Measurements from ENCODE around the gene CNST.
"Not testable (repeated sequence)": the region's sequence is repeated elsewhere in the genome, so short reads cannot be mapped to it uniquely, and the experiment has no call there.

Gene CNST

DNA sequence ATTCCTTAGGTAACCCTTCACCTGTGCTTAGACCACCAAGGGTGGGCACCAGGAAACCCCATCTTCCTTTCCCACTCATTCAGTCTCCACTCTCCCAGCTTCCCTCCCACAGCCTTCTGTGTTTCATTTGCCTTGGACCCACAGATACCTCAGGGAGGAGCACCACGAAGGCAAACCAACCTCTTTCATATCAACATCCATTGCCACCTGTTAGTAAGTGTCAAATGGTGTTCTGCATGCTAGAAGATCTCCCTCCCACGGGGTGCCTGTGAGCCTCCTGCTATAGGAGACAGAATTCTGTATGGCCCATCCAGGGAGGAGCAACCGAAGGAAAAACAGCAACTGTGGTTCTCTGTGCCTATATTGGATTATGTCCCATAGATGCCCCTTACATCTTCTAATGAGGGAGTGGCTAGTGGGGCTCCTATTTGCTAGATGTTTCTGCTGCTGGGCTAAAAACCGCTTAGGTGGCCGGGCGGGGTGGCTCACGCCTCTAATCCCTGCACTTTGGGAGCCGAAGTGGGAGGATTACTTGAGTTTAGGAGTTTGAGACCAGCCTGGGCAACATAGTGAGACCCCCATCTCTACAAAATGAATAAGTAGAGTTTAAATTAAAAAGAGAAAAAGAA is 132.3 kb downstream of the CNST start:
- H4K20me1 ChIP-seq: no peaks in the 10 kb centered on the region
- no peaks in the 10 kb centered on the region for H3K27me3 ChIP-seq
- H3K4me2 ChIP-seq: peak overlapping the region; percentile 66 to 86 (median 78)
- H3K27ac ChIP-seq: peak overlapping the region; percentile 33 to 89 (median 80); a peak in 21 of 22 replicates
- peak overlapping the region; percentile 66 to 80 (median 74) for H3K9ac ChIP-seq
- no peak for TF ChIP-seq Cebpa-rat (IDR thresholded peaks at IDR 0.05)
- peaks cover 17 to 55% (median 44%) of the 10 kb centered on the region in 11 experiments for H3K9me3 ChIP-seq (replicated peaks in 1 of 11)
- peaks cover 16 to 61% (median 47%) of the 10 kb centered on the region in 10 experiments for H3K4me1 ChIP-seq
- peak overlapping the region; percentile 30 to 50 (median 46); a peak in 16 of 20 replicates for H3K4me3 ChIP-seq
- H3K36me3 ChIP-seq: no peaks in the 10 kb centered on the region; a peak in 2 of 22 replicates

DNA sequence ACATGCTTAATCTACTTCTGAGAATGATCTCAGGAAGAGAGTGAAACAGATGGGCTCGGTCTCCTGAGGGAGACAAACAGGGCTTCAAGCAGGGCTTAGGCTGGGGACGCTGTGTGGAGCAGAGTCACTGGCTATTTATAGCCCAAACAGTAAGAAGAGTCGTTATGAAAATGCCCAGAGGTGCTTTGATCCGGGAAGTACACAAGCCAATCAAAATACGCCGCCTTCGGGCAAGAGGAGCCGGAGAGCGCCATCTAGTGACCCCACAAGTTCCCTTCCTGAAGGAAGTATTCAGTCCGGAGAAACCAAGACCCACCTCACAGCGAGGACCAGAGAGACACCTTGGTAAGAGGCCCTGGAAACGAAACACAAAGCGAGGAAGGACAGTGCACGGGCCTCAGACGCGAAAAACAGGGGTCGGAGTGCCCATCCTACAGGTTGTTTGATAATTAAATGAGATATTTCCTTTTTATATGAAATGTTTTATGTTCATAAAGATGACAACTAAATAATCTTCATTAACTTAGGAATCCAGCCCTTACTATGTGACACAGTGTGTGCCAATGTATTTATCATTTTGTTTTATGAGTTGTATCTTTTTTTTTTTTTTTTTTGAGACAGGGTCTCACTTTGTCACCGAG is 133.0 kb downstream of the CNST start:
- Histone ChIP-seq H4K20me1 (no peaks in the 10 kb centered on the region), H3K9ac (peak overlapping the region; percentile 66 to 80 (median 74)), H3K4me1 (peaks cover 23 to 67% (median 53%) of the 10 kb centered on the region in 10 experiments), H3K27me3 (no peaks in the 10 kb centered on the region), H3K4me3 (peak overlapping the region; percentile 30 to 50 (median 46); a peak in 17 of 20 replicates), H3K4me2 (peak overlapping the region; percentile 66 to 86 (median 78)), H3K9me3 (replicated peaks in 1 of 11) (peaks cover 11 to 49% (median 38%) of the 10 kb centered on the region in 11 experiments), H3K27ac (peak overlapping the region; percentile 33 to 89 (median 80); a peak in 21 of 22 replicates), H3K36me3 (no peaks in the 10 kb centered on the region; a peak in 2 of 22 replicates)
- no peak for TF ChIP-seq Cebpa-rat (IDR thresholded peaks at IDR 0.05)

DNA sequence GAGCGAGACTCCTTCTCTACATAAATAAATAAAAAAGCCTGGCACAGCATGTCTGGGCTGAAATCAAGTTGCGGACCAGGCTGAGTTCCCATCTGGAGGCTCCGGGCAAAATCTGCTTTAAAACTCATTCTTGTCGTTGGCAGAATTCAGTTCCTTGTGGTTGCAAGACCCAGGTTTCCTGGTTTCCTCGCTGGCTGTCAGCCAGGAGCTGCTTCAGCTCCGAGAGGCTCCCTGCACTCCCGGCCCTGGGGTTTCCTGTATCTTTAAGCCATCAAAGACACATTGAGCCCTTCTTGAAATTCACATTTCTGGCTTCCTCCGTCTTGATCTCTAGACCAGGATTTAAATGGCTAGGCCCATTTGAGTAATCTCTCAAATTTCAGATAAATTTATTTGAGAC is 137.3 kb downstream of the CNST start:
- Histone ChIP-seq H3K9me3 (replicated peaks in 1 of 11) (peaks cover 0 to 38% (median 27%) of the 10 kb centered on the region in 11 experiments; a peak in 18 of 22 replicates), H3K4me1 (peaks cover 38 to 77% (median 65%) of the 10 kb centered on the region in 10 experiments), H3K9ac (peak overlapping the region in 10 of 11 experiments; percentile 6 to 68 (median 58); a peak in 20 of 22 replicates), H3K4me3 (peak overlapping the region in 4 of 10 experiments; percentile 23 to 43 (median 40); a peak in 9 of 20 replicates), H3K4me2 (peak overlapping the region; percentile 49 to 84 (median 75)), H3K27ac (peak overlapping the region in 9 of 11 experiments; percentile 47 to 80 (median 69); a peak in 17 of 22 replicates), H3K36me3 (no peaks in the 10 kb centered on the region), H4K20me1 (no peaks in the 10 kb centered on the region), H3K27me3 (no peaks in the 10 kb centered on the region)
- no peak for TF ChIP-seq Cebpa-rat (IDR thresholded peaks at IDR 0.05)

DNA sequence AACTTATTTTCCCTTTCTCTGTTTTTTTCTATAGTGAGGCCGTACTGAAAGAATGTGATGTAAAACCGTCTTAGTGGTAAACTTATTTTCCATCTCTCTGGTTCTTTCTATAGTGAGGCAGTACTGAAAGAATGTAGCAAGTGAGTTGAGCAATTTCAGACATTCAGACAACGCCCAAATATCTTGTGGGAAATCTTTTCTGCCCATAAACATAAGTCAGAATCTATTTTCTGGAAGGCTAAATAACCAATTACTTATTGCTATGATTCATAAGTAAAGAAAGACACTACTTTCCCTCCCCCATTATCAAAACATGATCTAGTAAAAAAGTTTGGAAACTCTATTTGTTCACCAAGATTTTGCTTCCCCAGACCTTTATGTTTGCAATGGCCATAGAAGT is 139.1 kb downstream of the CNST start:
- Histone ChIP-seq H3K4me3 (no peak overlapping the region), H3K27me3 (no peaks in the 10 kb centered on the region), H4K20me1 (no peaks in the 10 kb centered on the region), H3K9ac (peak overlapping the region in 1 of 11 experiments; percentile 34; a peak in 1 of 22 replicates), H3K4me2 (peak overlapping the region in 6 of 11 experiments; percentile 13 to 75 (median 36); a peak in 8 of 22 replicates), H3K4me1 (peaks cover 49 to 77% (median 68%) of the 10 kb centered on the region in 10 experiments), H3K36me3 (peaks cover 0 to 5% (median 0%) of the 10 kb centered on the region in 11 experiments; a peak in 1 of 22 replicates), H3K9me3 (replicated peaks in 1 of 11) (peaks cover 3 to 48% (median 35%) of the 10 kb centered on the region in 11 experiments; a peak in 21 of 22 replicates), H3K27ac (peak overlapping the region in 8 of 11 experiments; percentile 22 to 82 (median 69); a peak in 13 of 22 replicates)
- 0 out of 22 replicates have a peak, but pooled peaks of 1 of the 11 experiments have one; percentile 46 for TF ChIP-seq Cebpa-rat (IDR thresholded peaks at IDR 0.05)

- no peak for TF ChIP-seq Cebpa-rat (IDR thresholded peaks at IDR 0.05)
- H3K27me3 ChIP-seq: no peaks in the 10 kb centered on the region
- H4K20me1 ChIP-seq: no peaks in the 10 kb centered on the region
- peaks cover 31 to 53% (median 44%) of the 10 kb centered on the region in 11 experiments for H3K9me3 ChIP-seq (replicated peaks in 1 of 11)
- H3K27ac ChIP-seq: peak overlapping the region in 9 of 11 experiments; percentile 69 to 86 (median 80); a peak in 18 of 22 replicates
- H3K4me1 ChIP-seq: peaks cover 47 to 68% (median 64%) of the 10 kb centered on the region in 10 experiments
- H3K4me3 ChIP-seq: peak overlapping the region in 1 of 10 experiments; percentile 25; a peak in 2 of 20 replicates
- H3K4me2 ChIP-seq: peak overlapping the region in 10 of 11 experiments; percentile 54 to 80 (median 68); a peak in 19 of 22 replicates
- peak overlapping the region in 7 of 11 experiments; percentile 51 to 71 (median 63); a peak in 12 of 22 replicates for H3K9ac ChIP-seq
- peaks cover 0 to 8% (median 0%) of the 10 kb centered on the region in 11 experiments; a peak in 1 of 22 replicates for H3K36me3 ChIP-seq
Observed at GRCh38 chr1:246708166-246708565, 141.9 kb downstream of the CNST start.

- Histone ChIP-seq H3K9ac (peak overlapping the region in 4 of 11 experiments; percentile 21 to 52 (median 27); a peak in 9 of 22 replicates), H3K9me3 (replicated peaks in 1 of 11) (peaks cover 41 to 63% (median 54%) of the 10 kb centered on the region in 11 experiments), H3K4me3 (peak overlapping the region in 4 of 10 experiments; percentile 6 to 28 (median 16); a peak in 3 of 20 replicates), H3K27ac (peak overlapping the region in 9 of 11 experiments; percentile 69 to 86 (median 80); a peak in 16 of 22 replicates), H3K36me3 (peaks cover 0 to 8% (median 0%) of the 10 kb centered on the region in 11 experiments; a peak in 1 of 22 replicates), H3K4me1 (peaks cover 37 to 58% (median 53%) of the 10 kb centered on the region in 10 experiments), H4K20me1 (no peaks in the 10 kb centered on the region), H3K27me3 (no peaks in the 10 kb centered on the region), H3K4me2 (peak overlapping the region; percentile 50 to 80 (median 68); a peak in 21 of 22 replicates)
- TF ChIP-seq Cebpa-rat (IDR thresholded peaks at IDR 0.05): peak in 4 of 11 experiments; percentile 30 to 67 (median 51); a peak in 6 of 22 replicates
Observed at GRCh38 chr1:246709196-246709595, 142.9 kb downstream of the CNST start.

DNA sequence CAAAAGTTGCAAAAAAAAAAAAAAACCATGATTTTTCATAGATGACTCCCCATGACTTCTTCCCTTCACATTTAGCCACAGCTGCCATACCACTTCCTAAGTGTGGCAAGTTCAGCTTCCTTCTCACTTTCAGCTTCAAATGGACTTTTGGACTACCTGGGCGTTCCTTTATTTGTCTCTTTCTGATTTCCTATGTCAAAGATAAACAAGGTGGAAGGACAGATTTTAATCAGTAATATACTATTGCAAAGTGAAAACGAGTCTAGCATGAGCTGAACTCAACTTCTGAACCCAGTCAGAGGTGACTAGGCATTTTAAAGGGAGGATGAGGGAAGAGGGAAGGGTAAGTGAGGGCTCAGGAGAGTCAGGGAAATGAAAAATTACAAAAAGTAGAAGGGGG is 143.6 kb downstream of the CNST start:
- H3K4me3 ChIP-seq: peak overlapping the region in 1 of 10 experiments; percentile 7; a peak in 1 of 20 replicates
- no peaks in the 10 kb centered on the region for H4K20me1 ChIP-seq
- peaks cover 0 to 8% (median 0%) of the 10 kb centered on the region in 11 experiments; a peak in 1 of 22 replicates for H3K36me3 ChIP-seq
- no peaks in the 10 kb centered on the region for H3K27me3 ChIP-seq
- peaks cover 35 to 54% (median 48%) of the 10 kb centered on the region in 10 experiments for H3K4me1 ChIP-seq
- peak overlapping the region in 10 of 11 experiments; percentile 50 to 80 (median 68); a peak in 20 of 22 replicates for H3K4me2 ChIP-seq
- peak overlapping the region in 2 of 11 experiments; percentile 18 to 32; a peak in 3 of 22 replicates for H3K9ac ChIP-seq
- H3K27ac ChIP-seq: peak overlapping the region in 9 of 11 experiments; percentile 53 to 86 (median 80); a peak in 15 of 22 replicates
- H3K9me3 ChIP-seq (replicated peaks in 1 of 11): peaks cover 44 to 70% (median 59%) of the 10 kb centered on the region in 11 experiments
- no peak for TF ChIP-seq Cebpa-rat (IDR thresholded peaks at IDR 0.05)

- Histone ChIP-seq H3K27me3 (no peaks in the 10 kb centered on the region), H3K4me3 (no peak overlapping the region), H3K9ac (no peak overlapping the region)
Observed at GRCh38 chr1:246711548-246712003, 145.3 kb downstream of the CNST start.

DNA sequence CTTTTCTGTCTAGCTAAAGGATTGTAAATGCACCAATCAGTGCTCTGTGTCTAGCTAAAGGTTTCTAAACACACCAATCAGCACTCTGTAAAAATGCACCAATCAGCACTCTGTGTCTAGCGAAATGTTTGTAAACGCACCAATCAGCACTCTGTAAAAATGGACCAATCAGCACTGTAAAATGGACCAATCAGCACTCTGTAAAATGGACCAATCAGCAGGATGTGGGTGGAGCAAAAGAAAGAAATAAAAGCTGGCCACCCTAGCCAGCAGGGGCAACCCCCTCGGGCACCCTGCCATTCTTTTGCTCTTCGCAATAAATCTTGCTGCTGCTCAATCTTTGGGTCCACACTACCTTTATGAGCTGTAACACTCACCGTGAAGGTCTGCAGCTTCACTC is 146.2 kb downstream of the CNST start:
- H3K4me3 ChIP-seq, H4K20me1 ChIP-seq, H3K4me2 ChIP-seq, H3K36me3 ChIP-seq, H3K27ac ChIP-seq, H3K27me3 ChIP-seq, H3K9ac ChIP-seq: not testable (repeated sequence)
- Histone ChIP-seq H3K9me3 (replicated peaks in 1 of 11) (peaks cover 44 to 72% (median 64%) of the 10 kb centered on the region in 11 experiments), H3K4me1 (peaks cover 26 to 31% (median 29%) of the 10 kb centered on the region in 10 experiments)

More at GRCh38 chr1:246711548-246712003, 145.3 kb downstream of the CNST start:
- Histone ChIP-seq H3K9me3 (replicated peaks in 1 of 11) (peaks cover 44 to 72% (median 64%) of the 10 kb centered on the region in 11 experiments), H3K4me1 (peaks cover 33 to 40% (median 38%) of the 10 kb centered on the region in 10 experiments), H3K36me3 (peaks cover 0 to 8% (median 0%) of the 10 kb centered on the region in 11 experiments; a peak in 1 of 22 replicates), H3K4me2 (no peak overlapping the region), H4K20me1 (no peaks in the 10 kb centered on the region), H3K27ac (no peak overlapping the region)
- no peak for TF ChIP-seq Cebpa-rat (IDR thresholded peaks at IDR 0.05)
